ENCODE data around the gene XRCC3.

The XRCC3 gene

DNA sequence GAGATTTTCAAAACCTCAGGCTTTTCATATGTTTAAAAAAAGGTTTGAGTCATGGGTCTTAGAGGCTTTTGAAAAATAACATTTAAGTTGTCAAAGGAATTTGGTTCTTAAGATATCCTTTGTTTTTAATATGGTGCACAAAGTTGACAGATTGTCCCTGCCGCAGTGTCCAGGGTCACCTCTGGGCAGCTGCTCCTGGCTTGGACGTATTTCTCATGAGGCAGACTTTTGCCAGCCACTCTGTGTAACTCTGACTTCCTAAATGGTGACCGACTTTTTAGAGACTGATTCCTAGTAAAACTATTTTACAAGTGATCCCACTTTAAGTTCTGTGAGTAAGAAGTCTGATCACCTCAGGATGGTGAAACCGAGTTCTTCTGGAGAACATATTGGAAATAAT, 27.5 kb downstream of the XRCC3 start:
- H3K9me2 ChIP-seq (replicated peaks; ENCODE audit: insufficient read depth, low read length), result no peaks in the 10 kb centered on the region
- peaks cover 36% of the 10 kb centered on the region for H3F3A ChIP-seq (ENCODE audit: insufficient read depth)
- H3K36me3 ChIP-seq (ENCODE audit: low read length), result peaks cover 9% of the 10 kb centered on the region; the same call in 1 of the 2 replicates
- TF ChIP-seq EZH2phosphoT487 (conservative IDR thresholded peaks at IDR 0.05; ENCODE audit: low read length), result no peak
- TF ChIP-seq, protein P1, sequence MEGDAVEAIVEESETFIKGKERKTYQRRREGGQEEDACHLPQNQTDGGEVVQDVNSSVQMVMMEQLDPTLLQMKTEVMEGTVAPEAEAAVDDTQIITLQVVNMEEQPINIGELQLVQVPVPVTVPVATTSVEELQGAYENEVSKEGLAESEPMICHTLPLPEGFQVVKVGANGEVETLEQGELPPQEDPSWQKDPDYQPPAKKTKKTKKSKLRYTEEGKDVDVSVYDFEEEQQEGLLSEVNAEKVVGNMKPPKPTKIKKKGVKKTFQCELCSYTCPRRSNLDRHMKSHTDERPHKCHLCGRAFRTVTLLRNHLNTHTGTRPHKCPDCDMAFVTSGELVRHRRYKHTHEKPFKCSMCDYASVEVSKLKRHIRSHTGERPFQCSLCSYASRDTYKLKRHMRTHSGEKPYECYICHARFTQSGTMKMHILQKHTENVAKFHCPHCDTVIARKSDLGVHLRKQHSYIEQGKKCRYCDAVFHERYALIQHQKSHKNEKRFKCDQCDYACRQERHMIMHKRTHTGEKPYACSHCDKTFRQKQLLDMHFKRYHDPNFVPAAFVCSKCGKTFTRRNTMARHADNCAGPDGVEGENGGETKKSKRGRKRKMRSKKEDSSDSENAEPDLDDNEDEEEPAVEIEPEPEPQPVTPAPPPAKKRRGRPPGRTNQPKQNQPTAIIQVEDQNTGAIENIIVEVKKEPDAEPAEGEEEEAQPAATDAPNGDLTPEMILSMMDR (IDR thresholded peaks at IDR 0.05; ENCODE audit: insufficient read depth, low read length, poor library complexity, severe bottlenecking), result no peak
- no peak overlapping the region for H3K9ac ChIP-seq (ENCODE audit: low read length)
- H4K20me1 ChIP-seq (ENCODE audit: low read depth, low read length), result no peaks in the 10 kb centered on the region
- H2AFZ ChIP-seq (ENCODE audit: low read depth, low read length, severe bottlenecking), result no peak overlapping the region
- no peak overlapping the region for H3K4me3 ChIP-seq (ENCODE audit: insufficient read depth, low read length, poor library complexity, severe bottlenecking)
- no peaks in the 10 kb centered on the region for H3K79me2 ChIP-seq (ENCODE audit: insufficient read depth, low read length)
- H3K27ac ChIP-seq (ENCODE audit: low read depth, low read length), result 0 out of 2 replicates have a peak overlapping the region, but pooled peaks have one; percentile 6
- H3K9me3 ChIP-seq (ENCODE audit: insufficient read depth, low read length), result no peaks in the 10 kb centered on the region
- no peaks in the 10 kb centered on the region for H3K27me3 ChIP-seq (ENCODE audit: low read length)
- H3K4me2 ChIP-seq (ENCODE audit: low read depth, low read length, poor library complexity, severe bottlenecking), result no peak overlapping the region

DNA sequence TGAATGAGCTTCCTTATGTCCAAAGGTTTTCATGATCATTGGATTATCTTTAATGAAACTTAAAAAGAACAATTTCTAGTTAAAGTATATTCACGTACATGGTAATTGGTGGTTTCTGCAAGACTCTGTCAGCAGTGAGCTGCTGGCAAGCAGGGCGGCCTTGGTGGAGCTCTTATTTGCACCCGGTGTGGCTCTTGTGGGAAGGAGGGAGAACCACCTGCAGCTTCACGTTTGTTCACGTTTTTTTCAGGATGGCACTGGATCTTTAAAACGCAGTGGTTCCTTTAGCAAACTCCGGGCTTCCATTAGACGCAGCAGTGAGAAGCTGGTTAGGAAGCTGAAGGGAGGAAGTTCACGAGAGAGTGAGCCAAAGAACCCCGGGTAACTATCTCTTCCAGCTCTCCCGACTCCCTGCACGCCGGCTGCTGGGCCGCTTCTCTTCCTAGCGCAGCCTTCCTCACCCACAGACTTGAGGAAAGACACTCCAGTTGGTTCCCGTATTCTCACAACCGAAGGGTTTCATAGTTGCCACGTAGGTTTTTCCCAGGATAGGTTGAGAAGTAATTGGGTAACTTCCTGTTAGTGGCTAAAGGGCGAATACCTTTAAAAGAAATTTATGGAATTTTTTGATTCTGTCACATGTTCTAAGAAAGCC, 28.3 kb downstream of the XRCC3 start:
- Histone ChIP-seq H3K9ac (ENCODE audit: low read length) (no peak overlapping the region), H3K9me3 (ENCODE audit: insufficient read depth, low read length) (no peaks in the 10 kb centered on the region), H2AFZ (ENCODE audit: low read depth, low read length, severe bottlenecking) (no peak overlapping the region), H3F3A (ENCODE audit: insufficient read depth) (peaks cover 28% of the 10 kb centered on the region), H3K27me3 (ENCODE audit: low read length) (no peaks in the 10 kb centered on the region), H3K36me3 (ENCODE audit: low read length) (peaks cover 9% of the 10 kb centered on the region; the same call in 1 of the 2 replicates), H3K4me2 (ENCODE audit: low read depth, low read length, poor library complexity, severe bottlenecking) (no peak overlapping the region), H3K27ac (ENCODE audit: low read depth, low read length) (no peak overlapping the region), H3K4me3 (ENCODE audit: insufficient read depth, low read length, poor library complexity, severe bottlenecking) (no peak overlapping the region), H3K9me2 (replicated peaks; ENCODE audit: insufficient read depth, low read length) (no peaks in the 10 kb centered on the region), H4K20me1 (ENCODE audit: low read depth, low read length) (no peaks in the 10 kb centered on the region), H3K79me2 (ENCODE audit: insufficient read depth, low read length) (no peaks in the 10 kb centered on the region)
- TF ChIP-seq EZH2phosphoT487 (conservative IDR thresholded peaks at IDR 0.05; ENCODE audit: low read length), result no peak
- TF ChIP-seq, protein P1 (IDR thresholded peaks at IDR 0.05; ENCODE audit: insufficient read depth, low read length, poor library complexity, severe bottlenecking), result no peak

DNA sequence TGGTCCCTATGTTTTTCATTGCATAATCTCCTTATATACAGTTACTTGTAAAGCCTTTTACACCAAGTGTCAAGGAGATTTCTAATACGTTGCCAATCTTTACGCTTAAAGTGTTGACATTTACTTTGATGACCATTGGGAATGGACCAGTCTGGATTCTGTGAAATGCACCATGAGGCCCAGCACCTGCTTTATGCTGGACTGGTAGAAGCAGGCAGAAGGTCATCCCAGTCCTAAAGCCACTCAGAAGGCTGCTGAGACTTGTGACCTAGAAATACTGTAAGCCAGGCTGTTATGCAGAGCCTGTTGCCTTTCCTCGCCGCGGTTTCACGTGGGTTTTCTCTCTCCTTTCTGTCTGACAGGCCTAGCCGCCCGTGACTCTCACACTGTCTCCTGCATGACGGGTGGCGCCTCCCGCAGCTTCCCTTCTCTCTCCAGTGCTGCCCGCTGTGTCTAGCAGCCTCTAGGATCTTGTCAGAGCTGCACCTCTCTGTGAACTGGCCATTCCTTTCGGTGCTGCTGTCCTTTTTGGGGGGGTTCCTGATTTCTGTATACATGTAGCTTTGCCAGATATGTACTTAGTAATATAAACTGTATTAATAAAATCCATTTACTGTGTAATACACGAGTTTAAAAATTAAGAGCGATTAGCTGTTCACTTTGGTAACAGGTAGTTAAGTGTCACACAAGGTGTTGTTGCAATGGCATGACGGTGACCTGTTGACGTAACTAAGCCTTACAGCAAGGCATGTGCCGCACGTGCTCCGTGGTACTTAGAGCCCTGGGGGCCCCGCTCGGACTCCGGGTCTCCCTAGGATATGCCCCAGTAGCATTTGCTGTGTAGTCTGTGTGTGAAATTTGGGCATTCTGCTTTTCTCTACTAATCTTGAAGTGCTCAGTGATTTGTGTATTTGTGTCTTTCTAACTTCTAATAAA, 29.7 kb downstream of the XRCC3 start:
- H3F3A ChIP-seq (ENCODE audit: insufficient read depth), result peaks cover 18% of the 10 kb centered on the region
- H3K36me3 ChIP-seq (ENCODE audit: low read length), result peaks cover 9% of the 10 kb centered on the region; the same call in 1 of the 2 replicates
- no peaks in the 10 kb centered on the region for H3K9me2 ChIP-seq (replicated peaks; ENCODE audit: insufficient read depth, low read length)
- no peak overlapping the region for H3K4me2 ChIP-seq (ENCODE audit: low read depth, low read length, poor library complexity, severe bottlenecking)
- H3K27ac ChIP-seq (ENCODE audit: low read depth, low read length), result no peak overlapping the region
- no peak for TF ChIP-seq EZH2phosphoT487 (conservative IDR thresholded peaks at IDR 0.05; ENCODE audit: low read length)
- TF ChIP-seq, protein P1 (IDR thresholded peaks at IDR 0.05; ENCODE audit: insufficient read depth, low read length, poor library complexity, severe bottlenecking), result no peak
- H3K27me3 ChIP-seq (ENCODE audit: low read length), result no peaks in the 10 kb centered on the region
- no peaks in the 10 kb centered on the region for H3K79me2 ChIP-seq (ENCODE audit: insufficient read depth, low read length)
- no peak overlapping the region for H3K4me3 ChIP-seq (ENCODE audit: insufficient read depth, low read length, poor library complexity, severe bottlenecking)
- no peak overlapping the region for H2AFZ ChIP-seq (ENCODE audit: low read depth, low read length, severe bottlenecking)
- H3K9me3 ChIP-seq (ENCODE audit: insufficient read depth, low read length), result no peaks in the 10 kb centered on the region
- no peaks in the 10 kb centered on the region for H4K20me1 ChIP-seq (ENCODE audit: low read depth, low read length)
- no peak overlapping the region for H3K9ac ChIP-seq (ENCODE audit: low read length)

Data from SU-DHL-6 (cell line).